ENCODE results near the gene FGF13. TPM values are rescaled to one million over a fixed set of nuclear protein-coding genes. Genes with fewer than 3 reads are reported as not detected.
A peak's percentile ranks its signal among the peaks of the same experiment; 100 is the strongest.

The FGF13 gene
- total RNA-seq: not detected
- polyA plus RNA-seq: not detected

DNA sequence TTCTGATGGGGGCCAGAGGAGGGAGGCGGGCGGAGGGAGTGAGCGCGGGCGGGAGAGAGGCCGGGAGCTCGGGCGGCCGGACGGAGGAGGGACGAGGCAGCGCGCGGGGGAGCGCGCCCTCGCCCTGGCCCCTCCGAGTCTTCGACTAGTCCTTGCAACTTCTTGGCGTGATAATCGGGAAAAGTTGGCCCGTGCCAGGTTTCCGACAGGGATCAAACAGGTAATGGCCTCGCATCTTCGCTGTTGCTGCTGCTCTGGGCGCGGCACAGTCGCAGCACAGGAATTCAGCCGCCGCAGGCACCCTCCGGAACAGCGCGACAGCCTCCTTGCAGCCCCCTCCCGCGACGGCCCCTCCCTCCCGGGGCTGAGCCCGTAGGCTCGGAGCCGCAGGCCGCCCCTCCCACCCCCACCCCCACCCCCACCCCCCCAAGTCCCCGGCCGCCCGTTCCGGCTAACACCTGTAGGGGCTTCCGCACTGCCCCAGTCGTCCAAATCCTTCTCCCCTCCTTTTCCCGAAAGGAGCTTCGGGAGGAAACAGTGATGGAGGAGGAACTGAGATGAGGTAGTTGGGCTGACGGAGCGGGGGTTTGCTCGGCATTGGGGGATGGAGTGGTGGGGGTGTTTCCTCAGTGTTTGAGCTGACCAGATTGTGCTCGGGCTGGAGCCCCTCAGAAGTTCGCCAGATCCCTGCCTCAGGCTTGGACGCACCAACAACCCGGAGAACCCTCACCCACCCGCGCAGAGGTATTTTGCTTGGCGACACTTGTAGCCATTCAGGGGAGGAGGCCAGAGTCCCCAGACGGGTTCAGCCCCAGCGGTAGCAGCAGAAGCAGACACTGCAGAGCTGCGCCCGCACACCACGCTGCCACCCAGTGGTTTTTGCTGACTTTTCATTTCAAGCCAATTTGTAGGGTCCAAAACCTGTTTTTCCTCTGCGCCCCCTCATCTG, at the start of gene FGF13:
Gene FGF13 (minus strand): TSS at position 319 of the 949 bp plus-strand sequence. CDS start 714 bp downstream, outside the sequence.
- H3K9me3 Mint-ChIP-seq: peaks cover 0 to 2% (median 0%) of the 10 kb centered on the region in 8 donors
- no peak within 1 kb of the TSS for H3K27ac ChIP-seq (ENCODE audit: low read depth, low read length)
- H3K4me3 ChIP-seq (ENCODE audit: low read length in 2 of 2): no peak within 1 kb of the TSS
- peak within 1 kb of the TSS in 1 of 7 donors; percentile 41 for H3K27ac Mint-ChIP-seq
- no peaks in the 10 kb centered on the region for H3K9me3 ChIP-seq (ENCODE audit: control insufficient read depth in 1 of 2, low read length in 2 of 2)
- H3K4me1 ChIP-seq (ENCODE audit: insufficient read depth, low read length): no peaks in the 10 kb centered on the region
- H3K4me1 Mint-ChIP-seq: no peaks in the 10 kb centered on the region
- DNase-seq: no peak
- no peaks in the 10 kb centered on the region for H3K36me3 Mint-ChIP-seq
- H3K27me3 Mint-ChIP-seq: peaks cover 2 to 15% of the 10 kb centered on the region in 2 donors
- intact Hi-C loops (cut with micrococcal nuclease): no loop called here
- POLR2A ChIA-PET (ENCODE audit: partially characterized antibody): no interaction called here
- H3K36me3 ChIP-seq (ENCODE audit: insufficient read depth, low read length): no peaks in the 10 kb centered on the region
- CTCF ChIA-PET (ENCODE audit: partially characterized antibody): no interaction called here
- H3K4me3 Mint-ChIP-seq: peak within 1 kb of the TSS in 1 of 8 donors; percentile 60
- H3K27me3 ChIP-seq (ENCODE audit: insufficient read depth, low read length): no peaks in the 10 kb centered on the region

GRCh38 chrX:138759217-138759943, 47.9 kb upstream of the FGF13 start:
- Histone ChIP-seq H3K27ac (ENCODE audit: low read depth, low read length) (no peak overlapping the region), H3K36me3 (ENCODE audit: insufficient read depth, low read length) (no peaks in the 10 kb centered on the region), H3K9me3 (ENCODE audit: control insufficient read depth in 1 of 2, low read length in 2 of 2) (no peaks in the 10 kb centered on the region), H3K4me1 (ENCODE audit: insufficient read depth, low read length) (no peaks in the 10 kb centered on the region), H3K4me3 (ENCODE audit: low read length in 2 of 2) (no peak overlapping the region), H3K27me3 (ENCODE audit: insufficient read depth, low read length) (no peaks in the 10 kb centered on the region)
- CTCF ChIA-PET (ENCODE audit: partially characterized antibody): interaction anchor here (1.7 kb wide), 1 partner anchor 11 kb away, joined by 4 read pairs; no protein-coding TSS in a partner anchor
- Mint-ChIP-seq H3K36me3 (no peaks in the 10 kb centered on the region), H3K4me3 (no peak overlapping the region), H3K27me3 (peaks cover 0 to 2% of the 10 kb centered on the region in 2 donors), H3K4me1 (no peaks in the 10 kb centered on the region), H3K9me3 (no peaks in the 10 kb centered on the region), H3K27ac (no peak overlapping the region)
- intact Hi-C loops (cut with micrococcal nuclease): no loop called here
- POLR2A ChIA-PET (ENCODE audit: partially characterized antibody): no interaction called here
- no peak for DNase-seq

DNA sequence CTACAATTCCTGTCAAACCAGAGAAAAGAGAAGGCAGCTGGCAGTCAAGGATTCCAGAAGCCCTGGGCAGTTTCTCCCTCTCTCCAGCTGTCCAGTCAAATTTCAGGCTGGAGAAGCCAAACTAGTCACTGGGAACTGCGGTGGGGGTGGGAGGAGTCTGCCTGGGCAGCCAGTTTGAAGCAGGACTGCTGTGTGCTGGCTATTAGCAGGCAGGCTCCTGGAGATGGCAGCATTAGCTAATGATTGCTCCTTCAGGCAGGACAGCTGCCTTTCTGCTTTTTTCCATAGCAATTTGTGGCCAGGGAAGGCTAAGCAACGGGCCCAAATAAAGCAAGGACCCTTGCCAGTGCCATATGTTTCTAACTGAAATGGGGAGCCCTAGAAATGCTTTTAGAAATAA, 44.7 kb upstream of the FGF13 start:
- Histone ChIP-seq H3K9me3 (ENCODE audit: control insufficient read depth in 1 of 2, low read length in 2 of 2) (no peaks in the 10 kb centered on the region), H3K27ac (ENCODE audit: low read depth, low read length) (no peak overlapping the region), H3K4me1 (ENCODE audit: insufficient read depth, low read length) (no peaks in the 10 kb centered on the region), H3K4me3 (ENCODE audit: low read length in 2 of 2) (no peak overlapping the region), H3K27me3 (ENCODE audit: insufficient read depth, low read length) (no peaks in the 10 kb centered on the region), H3K36me3 (ENCODE audit: insufficient read depth, low read length) (no peaks in the 10 kb centered on the region)
- Mint-ChIP-seq H3K27ac (no peak overlapping the region), H3K27me3 (no peaks in the 10 kb centered on the region), H3K4me3 (no peak overlapping the region), H3K36me3 (no peaks in the 10 kb centered on the region), H3K9me3 (no peaks in the 10 kb centered on the region), H3K4me1 (no peaks in the 10 kb centered on the region)
- ChIA-PET POLR2A (ENCODE audit: partially characterized antibody) (no interaction called here), CTCF (ENCODE audit: partially characterized antibody) (no interaction called here)
- no peak for DNase-seq
- intact Hi-C loops (cut with micrococcal nuclease): no loop called here

DNA sequence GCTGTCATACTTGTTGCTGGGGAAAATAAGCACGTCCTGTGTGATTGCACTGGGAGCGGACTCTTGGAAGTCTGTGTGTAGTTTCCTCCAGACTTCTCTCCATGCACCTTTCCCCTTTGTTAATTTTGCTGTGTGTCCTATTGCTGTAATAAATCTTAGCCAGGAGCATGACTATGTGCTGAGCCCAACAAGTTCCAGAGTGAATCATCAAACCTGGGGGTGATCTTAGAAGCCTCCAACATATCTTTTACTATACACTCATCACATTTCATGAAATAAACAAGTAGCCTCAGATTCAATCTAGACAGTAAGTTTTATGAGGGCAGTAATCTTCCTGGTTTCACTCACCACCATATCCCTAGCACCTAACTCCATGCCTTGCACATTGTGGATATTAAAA, 43.3 kb upstream of the FGF13 start:
- H3K4me1 ChIP-seq (ENCODE audit: insufficient read depth, low read length): no peaks in the 10 kb centered on the region
- Mint-ChIP-seq H3K4me1 (no peaks in the 10 kb centered on the region), H3K27me3 (no peaks in the 10 kb centered on the region), H3K27ac (no peak overlapping the region), H3K9me3 (no peaks in the 10 kb centered on the region), H3K4me3 (no peak overlapping the region), H3K36me3 (no peaks in the 10 kb centered on the region)
- no peaks in the 10 kb centered on the region for H3K27me3 ChIP-seq (ENCODE audit: insufficient read depth, low read length)
- POLR2A ChIA-PET (ENCODE audit: partially characterized antibody): no interaction called here
- CTCF ChIA-PET (ENCODE audit: partially characterized antibody): no interaction called here
- no peak overlapping the region for H3K27ac ChIP-seq (ENCODE audit: low read depth, low read length)
- H3K36me3 ChIP-seq (ENCODE audit: insufficient read depth, low read length): no peaks in the 10 kb centered on the region
- H3K4me3 ChIP-seq (ENCODE audit: low read length in 2 of 2): no peak overlapping the region
- no peaks in the 10 kb centered on the region for H3K9me3 ChIP-seq (ENCODE audit: control insufficient read depth in 1 of 2, low read length in 2 of 2)
- DNase-seq: no peak
- intact Hi-C loops (cut with micrococcal nuclease): no loop called here

- Histone ChIP-seq H3K4me1 (ENCODE audit: insufficient read depth, low read length) (no peaks in the 10 kb centered on the region), H3K9me3 (ENCODE audit: control insufficient read depth in 1 of 2, low read length in 2 of 2) (no peaks in the 10 kb centered on the region), H3K4me3 (ENCODE audit: low read length in 2 of 2) (no peak overlapping the region), H3K36me3 (ENCODE audit: insufficient read depth, low read length) (no peaks in the 10 kb centered on the region), H3K27me3 (ENCODE audit: insufficient read depth, low read length) (no peaks in the 10 kb centered on the region), H3K27ac (ENCODE audit: low read depth, low read length) (no peak overlapping the region)
- no peak for DNase-seq
- no peaks in the 10 kb centered on the region for H3K36me3 Mint-ChIP-seq
- intact Hi-C loops (cut with micrococcal nuclease): loop anchor here (10.0 kb wide), 1 partner anchor 624 kb away; no protein-coding TSS in a partner anchor
- H3K4me3 Mint-ChIP-seq: no peak overlapping the region
- no peak overlapping the region for H3K27ac Mint-ChIP-seq
- H3K4me1 Mint-ChIP-seq: no peaks in the 10 kb centered on the region
- H3K9me3 Mint-ChIP-seq: no peaks in the 10 kb centered on the region
- POLR2A ChIA-PET (ENCODE audit: partially characterized antibody): no interaction called here
- peaks cover 0 to 1% of the 10 kb centered on the region in 2 donors for H3K27me3 Mint-ChIP-seq
- CTCF ChIA-PET (ENCODE audit: partially characterized antibody): interaction anchor here (1.0 kb wide), 1 partner anchor 10 kb away, joined by 4 read pairs; no protein-coding TSS in a partner anchor
These were observed 37.0 kb upstream of the FGF13 start for GRCh38 chrX:138748480-138748879.

DNA sequence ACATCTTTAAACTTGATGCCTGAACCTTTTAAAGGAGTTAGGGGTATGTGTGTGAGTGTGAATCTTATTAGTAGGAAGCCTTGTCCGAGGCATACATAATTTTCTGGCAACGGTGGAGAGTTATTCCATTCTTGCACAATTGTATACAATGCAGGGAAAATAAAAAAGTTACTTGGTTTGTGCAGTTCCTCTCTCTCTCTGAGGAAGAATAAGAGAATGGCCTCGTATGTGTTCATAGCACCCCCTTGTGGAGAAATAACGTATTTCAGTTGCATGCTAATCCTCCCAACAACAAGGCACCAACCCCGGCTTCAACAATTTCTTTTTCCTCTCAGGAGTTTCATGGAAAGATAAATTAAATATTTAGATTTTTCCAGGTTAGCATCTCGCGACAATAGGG, 33.7 kb upstream of the FGF13 start:
- CTCF ChIA-PET (ENCODE audit: partially characterized antibody): no interaction called here
- intact Hi-C loops (cut with micrococcal nuclease): loop anchor here (10.0 kb wide), 1 partner anchor 620 kb away; no protein-coding TSS in a partner anchor
- POLR2A ChIA-PET (ENCODE audit: partially characterized antibody): no interaction called here
- H3K4me1 ChIP-seq (ENCODE audit: insufficient read depth, low read length): no peaks in the 10 kb centered on the region
- no peaks in the 10 kb centered on the region for H3K4me1 Mint-ChIP-seq
- H3K27me3 Mint-ChIP-seq: peaks cover 0 to 1% of the 10 kb centered on the region in 2 donors
- no peaks in the 10 kb centered on the region for H3K9me3 Mint-ChIP-seq
- H3K27ac Mint-ChIP-seq: no peak overlapping the region
- H3K4me3 Mint-ChIP-seq: no peak overlapping the region
- H3K36me3 ChIP-seq (ENCODE audit: insufficient read depth, low read length): no peaks in the 10 kb centered on the region
- no peaks in the 10 kb centered on the region for H3K27me3 ChIP-seq (ENCODE audit: insufficient read depth, low read length)
- no peak overlapping the region for H3K4me3 ChIP-seq (ENCODE audit: low read length in 2 of 2)
- peak in 4 of 5 donors; percentile 30 to 43 (median 39) for DNase-seq
- no peaks in the 10 kb centered on the region for H3K36me3 Mint-ChIP-seq
- no peak overlapping the region for H3K27ac ChIP-seq (ENCODE audit: low read depth, low read length)
- no peaks in the 10 kb centered on the region for H3K9me3 ChIP-seq (ENCODE audit: control insufficient read depth in 1 of 2, low read length in 2 of 2)

DNA sequence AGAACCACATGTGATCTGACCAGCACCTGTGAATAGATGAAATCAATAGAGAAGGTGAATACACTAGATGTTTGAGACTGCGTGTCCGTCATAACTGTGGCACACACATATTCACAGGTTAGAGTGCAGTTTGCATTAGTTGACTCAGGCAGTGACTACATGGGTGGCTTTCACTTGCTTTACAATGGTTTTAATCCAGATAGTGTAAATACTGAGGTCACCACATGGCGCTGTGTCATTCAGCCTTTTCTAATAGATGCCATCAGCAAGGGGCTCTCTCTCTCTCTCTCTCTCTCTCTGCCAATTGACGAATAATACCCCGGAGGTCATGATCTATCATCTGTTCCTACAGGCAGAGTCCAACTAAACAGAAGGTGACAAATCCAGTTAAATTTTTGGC, 30.7 kb upstream of the FGF13 start:
- Histone ChIP-seq H3K9me3 (ENCODE audit: control insufficient read depth in 1 of 2, low read length in 2 of 2) (no peaks in the 10 kb centered on the region), H3K27me3 (ENCODE audit: insufficient read depth, low read length) (no peaks in the 10 kb centered on the region), H3K4me3 (ENCODE audit: low read length in 2 of 2) (no peak overlapping the region), H3K27ac (ENCODE audit: low read depth, low read length) (no peak overlapping the region), H3K36me3 (ENCODE audit: insufficient read depth, low read length) (no peaks in the 10 kb centered on the region), H3K4me1 (ENCODE audit: insufficient read depth, low read length) (no peaks in the 10 kb centered on the region)
- no peaks in the 10 kb centered on the region for H3K9me3 Mint-ChIP-seq
- no peak for DNase-seq
- H3K36me3 Mint-ChIP-seq: no peaks in the 10 kb centered on the region
- intact Hi-C loops (cut with micrococcal nuclease): loop anchor here (10.0 kb wide), 1 partner anchor 617 kb away; no protein-coding TSS in a partner anchor
- peak overlapping the region in 1 of 7 donors; percentile 69 for H3K27ac Mint-ChIP-seq
- CTCF ChIA-PET (ENCODE audit: partially characterized antibody): interaction anchor here (1.0 kb wide), 1 partner anchor 9 kb away, joined by 3 read pairs; no protein-coding TSS in a partner anchor
- H3K27me3 Mint-ChIP-seq: peaks cover 0 to 1% of the 10 kb centered on the region in 2 donors
- H3K4me3 Mint-ChIP-seq: no peak overlapping the region
- no peaks in the 10 kb centered on the region for H3K4me1 Mint-ChIP-seq
- POLR2A ChIA-PET (ENCODE audit: partially characterized antibody): no interaction called here

Measured in CD4-positive, alpha-beta memory T cell (primary cell).